Measurements from ENCODE around the gene TAS1R3. TPM values are rescaled to one million over a fixed set of nuclear protein-coding genes. Genes with fewer than 3 reads are reported as not detected.

Gene TAS1R3
- total RNA-seq, 2 experiments from 2014 or later: 0.99 to 1.1 TPM

- Histone ChIP-seq H2AFZ (ENCODE audit: low read length) (no peak overlapping the region), H3K4me3 (ENCODE audit: low read depth, low read length, poor library complexity, severe bottlenecking) (no peak overlapping the region), H3K9me3 (ENCODE audit: low read length) (no peaks in the 10 kb centered on the region), H3K9me2 (ENCODE audit: insufficient read depth, low read length) (no peaks in the 10 kb centered on the region), H4K20me1 (ENCODE audit: insufficient read depth, low read length) (no peaks in the 10 kb centered on the region), H3K4me2 (ENCODE audit: low read length) (no peak overlapping the region), H3K4me1 (ENCODE audit: insufficient read depth, low read length, poor library complexity, severe bottlenecking) (no peaks in the 10 kb centered on the region), H3K36me3 (ENCODE audit: insufficient read depth, low read length) (no peaks in the 10 kb centered on the region), H3K79me2 (ENCODE audit: insufficient read depth, low read depth, low read length) (no peaks in the 10 kb centered on the region), H3K27ac (ENCODE audit: low read depth, low read length, poor library complexity, severe bottlenecking) (no peak overlapping the region)
- ChIA-PET CTCF (ENCODE audit: unreplicated experiment) (no interaction called here), POLR2A (no interaction called here)
- no TSS peak for BruUV-seq (replicated peaks)
- DNase-seq (ENCODE audit: low spot score): no peak
- intact Hi-C loops (cut with micrococcal nuclease; ENCODE audit: unreplicated experiment): loop anchor here (2.0 kb wide), 1 partner anchor 171 kb away; no protein-coding TSS in a partner anchor
- TF ChIP-seq, protein P1, sequence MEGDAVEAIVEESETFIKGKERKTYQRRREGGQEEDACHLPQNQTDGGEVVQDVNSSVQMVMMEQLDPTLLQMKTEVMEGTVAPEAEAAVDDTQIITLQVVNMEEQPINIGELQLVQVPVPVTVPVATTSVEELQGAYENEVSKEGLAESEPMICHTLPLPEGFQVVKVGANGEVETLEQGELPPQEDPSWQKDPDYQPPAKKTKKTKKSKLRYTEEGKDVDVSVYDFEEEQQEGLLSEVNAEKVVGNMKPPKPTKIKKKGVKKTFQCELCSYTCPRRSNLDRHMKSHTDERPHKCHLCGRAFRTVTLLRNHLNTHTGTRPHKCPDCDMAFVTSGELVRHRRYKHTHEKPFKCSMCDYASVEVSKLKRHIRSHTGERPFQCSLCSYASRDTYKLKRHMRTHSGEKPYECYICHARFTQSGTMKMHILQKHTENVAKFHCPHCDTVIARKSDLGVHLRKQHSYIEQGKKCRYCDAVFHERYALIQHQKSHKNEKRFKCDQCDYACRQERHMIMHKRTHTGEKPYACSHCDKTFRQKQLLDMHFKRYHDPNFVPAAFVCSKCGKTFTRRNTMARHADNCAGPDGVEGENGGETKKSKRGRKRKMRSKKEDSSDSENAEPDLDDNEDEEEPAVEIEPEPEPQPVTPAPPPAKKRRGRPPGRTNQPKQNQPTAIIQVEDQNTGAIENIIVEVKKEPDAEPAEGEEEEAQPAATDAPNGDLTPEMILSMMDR (conservative IDR thresholded peaks at IDR 0.05; ENCODE audit: low read length): no peak
- TF ChIP-seq EZH2phosphoT487 (IDR thresholded peaks at IDR 0.05; ENCODE audit: borderline replicate concordance, low read depth, low read length): no peak
These were observed 37.5 kb upstream of the TAS1R3 start for GRCh38 chr1:1293263-1294249.

DNA sequence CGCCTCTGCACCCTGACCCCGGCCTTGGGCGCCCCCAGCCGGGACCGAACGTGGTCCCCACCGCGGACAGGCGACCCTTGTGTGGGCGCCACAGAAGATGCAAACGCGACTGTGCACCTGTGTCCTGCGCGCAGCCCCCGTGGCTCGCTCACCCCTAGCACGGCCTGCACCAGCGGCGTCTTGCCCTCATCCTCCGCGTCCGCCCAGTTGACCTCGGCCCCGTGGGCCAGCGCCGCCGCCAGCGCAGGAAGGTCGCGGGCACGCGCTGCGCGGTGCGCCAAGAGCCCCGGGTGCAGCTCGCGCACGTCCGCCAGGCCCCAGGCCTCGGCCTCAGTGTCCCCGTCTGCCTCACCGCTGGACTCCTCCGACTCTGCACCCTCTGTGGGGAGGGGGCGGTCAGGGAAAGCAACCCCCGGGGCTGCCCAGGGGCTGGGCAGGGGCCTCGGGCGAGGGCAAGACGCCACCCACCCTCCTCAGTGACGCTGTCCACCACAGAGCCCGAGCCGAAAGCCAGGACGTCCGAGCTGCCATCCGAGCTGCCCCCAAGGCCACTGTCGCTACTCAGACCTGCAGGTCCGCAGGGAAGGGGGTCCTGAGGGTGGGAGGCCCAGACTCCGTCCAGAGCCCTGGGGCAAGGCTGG lies 36.7 kb upstream of the TAS1R3 start:
- Histone ChIP-seq H3K27ac (ENCODE audit: low read depth, low read length, poor library complexity, severe bottlenecking) (no peak overlapping the region), H3K4me1 (ENCODE audit: insufficient read depth, low read length, poor library complexity, severe bottlenecking) (no peaks in the 10 kb centered on the region), H3K4me3 (ENCODE audit: low read depth, low read length, poor library complexity, severe bottlenecking) (no peak overlapping the region), H2AFZ (ENCODE audit: low read length) (no peak overlapping the region), H3K79me2 (ENCODE audit: insufficient read depth, low read depth, low read length) (no peaks in the 10 kb centered on the region), H4K20me1 (ENCODE audit: insufficient read depth, low read length) (no peaks in the 10 kb centered on the region), H3K9me3 (ENCODE audit: low read length) (no peaks in the 10 kb centered on the region), H3K9me2 (ENCODE audit: insufficient read depth, low read length) (no peaks in the 10 kb centered on the region), H3K36me3 (ENCODE audit: insufficient read depth, low read length) (no peaks in the 10 kb centered on the region), H3K4me2 (ENCODE audit: low read length) (no peak overlapping the region)
- ChIA-PET POLR2A (no interaction called here), CTCF (ENCODE audit: unreplicated experiment) (no interaction called here)
- no peak for TF ChIP-seq EZH2phosphoT487 (IDR thresholded peaks at IDR 0.05; ENCODE audit: borderline replicate concordance, low read depth, low read length)
- TF ChIP-seq, protein P1 (conservative IDR thresholded peaks at IDR 0.05; ENCODE audit: low read length): no peak
- intact Hi-C loops (cut with micrococcal nuclease; ENCODE audit: unreplicated experiment): no loop called here
- DNase-seq (ENCODE audit: low spot score): no peak
- no TSS peak for BruUV-seq (replicated peaks)

Data from OCI-LY7 (cell line).